IPS DF 6.9 (cell line): ENCODE results near the gene RARRES2.

ENCODE experiments used
- DNase-seq: peaks from one replicate; pipeline ENCODE4 v3.0.0-alpha.2; 2013; ENCODE audit warnings: low read depth, low spot score
- H3K27ac ChIP-seq: one replicate; pipeline ENCODE4 v1.5.1; 2013; ENCODE audit warnings: low read length, control low read depth
- H3K27me3 ChIP-seq: 2 replicates; pipeline ENCODE4 v1.6.1; 2013; ENCODE audit warnings: mild to moderate bottlenecking, low read length; ENCODE audit not compliant: control insufficient read depth, insufficient read depth
- H3K36me3 ChIP-seq: 2 replicates; pipeline ENCODE4 v1.6.1; 2013; ENCODE audit warnings: low read length; ENCODE audit not compliant: control insufficient read depth, insufficient read depth
- H3K4me1 ChIP-seq: 2 replicates; pipeline ENCODE4 v1.6.1; 2013; ENCODE audit warnings: low read length; ENCODE audit not compliant: control insufficient read depth, insufficient read depth
- H3K4me3 ChIP-seq: 2 replicates; pipeline ENCODE4 v1.5.1; 2013; ENCODE audit warnings: mild to moderate bottlenecking, low read length
- H3K9me3 ChIP-seq: 2 replicates; pipeline ENCODE4 v1.6.1; 2013; ENCODE audit warnings: low read length, inconsistent platforms; ENCODE audit not compliant: control insufficient read depth, insufficient read depth
- WGBS: extraction: QIAGEN DNeasy Blood & Tissue Kit; methylation state at CpG from one replicate; pipeline ENCODE4 v1.1.7; 2013; ENCODE audit warnings: mixed read lengths, missing lambda C conversion rate; ENCODE audit not compliant: insufficient read length, insufficient coverage; 5-methylcytosine and 5-hydroxymethylcytosine counted together

RARRES2 gene

GRCh38 chr7:150377196-150377595 is 35.8 kb upstream of the RARRES2 start:
- no peaks in the 10 kb centered on the region for H3K27me3 ChIP-seq
- no peaks in the 10 kb centered on the region for H3K9me3 ChIP-seq
- WGBS, result no CpG with 5 or more reads among the region's 3 CpGs
- peaks cover 15% of the 10 kb centered on the region for H3K36me3 ChIP-seq
- H3K4me3 ChIP-seq, result no peak overlapping the region
- peaks cover 5% of the 10 kb centered on the region for H3K4me1 ChIP-seq
- DNase-seq, result no peak
- H3K27ac ChIP-seq, result no peak overlapping the region

GRCh38 chr7:150376560-150376959 is 35.1 kb upstream of the RARRES2 start:
- peaks cover 21% of the 10 kb centered on the region for H3K36me3 ChIP-seq
- DNase-seq, result no peak
- no peak overlapping the region for H3K27ac ChIP-seq
- no peak overlapping the region for H3K4me3 ChIP-seq
- H3K9me3 ChIP-seq, result no peaks in the 10 kb centered on the region
- WGBS, result no CpG with 5 or more reads among the region's 6 CpGs
- H3K27me3 ChIP-seq, result no peaks in the 10 kb centered on the region
- H3K4me1 ChIP-seq, result peaks cover 5% of the 10 kb centered on the region

GRCh38 chr7:150375662-150376521 is 34.5 kb upstream of the RARRES2 start:
- no peaks in the 10 kb centered on the region for H3K27me3 ChIP-seq
- H3K36me3 ChIP-seq, result peaks cover 26% of the 10 kb centered on the region
- H3K4me1 ChIP-seq, result peaks cover 1% of the 10 kb centered on the region
- no peak overlapping the region for H3K27ac ChIP-seq
- no peak overlapping the region for H3K4me3 ChIP-seq
- no peaks in the 10 kb centered on the region for H3K9me3 ChIP-seq
- WGBS, result no CpG with 5 or more reads among the region's 10 CpGs
- DNase-seq, result no peak

- H3K4me1 ChIP-seq, result peaks cover 8% of the 10 kb centered on the region
- no peaks in the 10 kb centered on the region for H3K9me3 ChIP-seq
- DNase-seq, result no peak
- no CpG with 5 or more reads among the region's 5 CpGs for WGBS
- H3K27me3 ChIP-seq, result no peaks in the 10 kb centered on the region
- peaks cover 31% of the 10 kb centered on the region for H3K36me3 ChIP-seq
- H3K4me3 ChIP-seq, result no peak overlapping the region
- no peak overlapping the region for H3K27ac ChIP-seq
These were observed 33.0 kb upstream of the RARRES2 start for GRCh38 chr7:150374472-150374871.

GRCh38 chr7:150374026-150374425 is 32.6 kb upstream of the RARRES2 start:
- no CpG with 5 or more reads among the region's 4 CpGs for WGBS
- Histone ChIP-seq H3K27ac (no peak overlapping the region), H3K4me3 (no peak overlapping the region), H3K4me1 (peaks cover 8% of the 10 kb centered on the region), H3K9me3 (no peaks in the 10 kb centered on the region), H3K36me3 (peaks cover 31% of the 10 kb centered on the region), H3K27me3 (no peaks in the 10 kb centered on the region)
- DNase-seq, result no peak

GRCh38 chr7:150373049-150373801 is 31.8 kb upstream of the RARRES2 start:
- no peaks in the 10 kb centered on the region for H3K27me3 ChIP-seq
- no peaks in the 10 kb centered on the region for H3K9me3 ChIP-seq
- H3K27ac ChIP-seq, result no peak overlapping the region
- no peak overlapping the region for H3K4me3 ChIP-seq
- no peak for DNase-seq
- no CpG with 5 or more reads among the region's 21 CpGs for WGBS
- peaks cover 8% of the 10 kb centered on the region for H3K4me1 ChIP-seq
- peaks cover 31% of the 10 kb centered on the region for H3K36me3 ChIP-seq

GRCh38 chr7:150372271-150373048 is 31.0 kb upstream of the RARRES2 start:
- no peak for DNase-seq
- no peaks in the 10 kb centered on the region for H3K27me3 ChIP-seq
- H3K9me3 ChIP-seq, result no peaks in the 10 kb centered on the region
- peaks cover 31% of the 10 kb centered on the region for H3K36me3 ChIP-seq
- no peak overlapping the region for H3K27ac ChIP-seq
- H3K4me3 ChIP-seq, result no peak overlapping the region
- H3K4me1 ChIP-seq, result peaks cover 10% of the 10 kb centered on the region
- no CpG with 5 or more reads among the region's 79 CpGs for WGBS

- no peaks in the 10 kb centered on the region for H3K9me3 ChIP-seq
- H3K27me3 ChIP-seq, result no peaks in the 10 kb centered on the region
- DNase-seq, result no peak
- peaks cover 31% of the 10 kb centered on the region for H3K36me3 ChIP-seq
- H3K4me3 ChIP-seq, result no peak overlapping the region
- no peak overlapping the region for H3K27ac ChIP-seq
- peaks cover 10% of the 10 kb centered on the region for H3K4me1 ChIP-seq
- no CpG with 5 or more reads among the region's 30 CpGs for WGBS
These were observed 30.5 kb upstream of the RARRES2 start for GRCh38 chr7:150371996-150372270.

- H3K4me3 ChIP-seq, result no peak overlapping the region
- DNase-seq, result no peak
- H3K36me3 ChIP-seq, result peaks cover 31% of the 10 kb centered on the region
- H3K27me3 ChIP-seq, result no peaks in the 10 kb centered on the region
- no CpG with 5 or more reads among the region's 48 CpGs for WGBS
- H3K27ac ChIP-seq, result no peak overlapping the region
- no peaks in the 10 kb centered on the region for H3K9me3 ChIP-seq
- H3K4me1 ChIP-seq, result peaks cover 10% of the 10 kb centered on the region
These were observed 29.9 kb upstream of the RARRES2 start for GRCh38 chr7:150371131-150371995.
